RWPE2 (cell line): ENCODE data around the gene KCNK15.

Source experiments
- ATAC-seq: fragments of 200-7000 bp; cut with Tn5 transposase; 3 replicates; pipeline ENCODE4 v1.9.1; 2021; ENCODE audit warnings: low read depth
- DNase-seq: peaks from one replicate; pipeline ENCODE4 v3.0.0-alpha.2; 2020; ENCODE audit warnings: low spot score
- H3K27ac ChIP-seq: fragments of 450-650 bp; 2 replicates; pipeline ENCODE4 v1.5.1; 2017; ENCODE audit warnings: mild to moderate bottlenecking; ENCODE audit not compliant: poor library complexity, severe bottlenecking
- H3K27me3 ChIP-seq: fragments of 250-450 bp; sonication (Bioruptor Pico); 2 replicates; pipeline ENCODE4 v1.5.1; 2021; ENCODE audit warnings: mild to moderate bottlenecking, moderate library complexity; ENCODE audit not compliant: insufficient read depth, poor library complexity, severe bottlenecking
- H3K36me3 ChIP-seq: fragments of 250-450 bp; sonication (Bioruptor Pico); 2 replicates; pipeline ENCODE4 v1.5.1; 2020; ENCODE audit warnings: low read depth, mild to moderate bottlenecking, moderate library complexity
- H3K4me1 ChIP-seq: fragments of 250-450 bp; sonication (Bioruptor Pico); 2 replicates; pipeline ENCODE4 v1.5.1; 2021; ENCODE audit warnings: mild to moderate bottlenecking, moderate library complexity; ENCODE audit not compliant: insufficient read depth, poor library complexity, severe bottlenecking
- H3K4me3 ChIP-seq: fragments of 250-450 bp; sonication (Bioruptor Pico); 2 replicates; pipeline ENCODE4 v1.5.1; 2021; ENCODE audit warnings: mild to moderate bottlenecking, moderate library complexity; ENCODE audit not compliant: severe bottlenecking
- H3K9me3 ChIP-seq: fragments of 250-450 bp; sonication (Bioruptor Pico); 2 replicates; pipeline ENCODE4 v1.5.1; 2021; ENCODE audit warnings: mild to moderate bottlenecking, moderate library complexity; ENCODE audit not compliant: severe bottlenecking
- TF ChIP-seq, protein P1 (sequence below): fragments of 450-650 bp; IDR thresholded peaks from one replicate; pipeline ENCODE4 v1.5.1; 2017; ENCODE audit warnings: mild to moderate bottlenecking, moderate library complexity; ENCODE audit not compliant: poor library complexity, severe bottlenecking

The KCNK15 gene

DNA sequence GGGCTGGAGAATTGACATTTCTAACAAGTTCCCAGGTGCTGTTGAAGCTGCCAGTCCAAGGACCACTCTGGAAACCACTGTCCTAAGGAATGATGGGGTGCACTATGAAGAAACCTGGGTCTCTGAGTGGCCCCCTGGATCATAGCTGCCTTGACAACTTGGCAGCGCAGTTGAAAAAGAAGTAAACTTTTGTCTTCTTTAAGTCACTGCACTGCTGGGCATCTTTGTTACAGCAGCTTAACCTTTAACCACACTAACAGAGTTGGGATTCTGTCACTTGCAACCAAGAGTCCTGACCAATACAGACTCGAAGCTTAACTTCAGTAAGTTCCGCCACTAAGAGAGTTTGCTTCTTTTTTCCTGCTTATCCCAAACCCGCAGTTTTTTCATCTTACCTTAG is 8.5 kb upstream of the KCNK15 start:
- Histone ChIP-seq H3K4me3 (no peak overlapping the region), H3K27me3 (no peaks in the 10 kb centered on the region), H3K9me3 (no peaks in the 10 kb centered on the region), H3K27ac (no peak overlapping the region), H3K36me3 (no peaks in the 10 kb centered on the region), H3K4me1 (peaks cover 10% of the 10 kb centered on the region)
- DNase-seq (no peak), ATAC-seq (no peak)
- TF ChIP-seq, protein P1, sequence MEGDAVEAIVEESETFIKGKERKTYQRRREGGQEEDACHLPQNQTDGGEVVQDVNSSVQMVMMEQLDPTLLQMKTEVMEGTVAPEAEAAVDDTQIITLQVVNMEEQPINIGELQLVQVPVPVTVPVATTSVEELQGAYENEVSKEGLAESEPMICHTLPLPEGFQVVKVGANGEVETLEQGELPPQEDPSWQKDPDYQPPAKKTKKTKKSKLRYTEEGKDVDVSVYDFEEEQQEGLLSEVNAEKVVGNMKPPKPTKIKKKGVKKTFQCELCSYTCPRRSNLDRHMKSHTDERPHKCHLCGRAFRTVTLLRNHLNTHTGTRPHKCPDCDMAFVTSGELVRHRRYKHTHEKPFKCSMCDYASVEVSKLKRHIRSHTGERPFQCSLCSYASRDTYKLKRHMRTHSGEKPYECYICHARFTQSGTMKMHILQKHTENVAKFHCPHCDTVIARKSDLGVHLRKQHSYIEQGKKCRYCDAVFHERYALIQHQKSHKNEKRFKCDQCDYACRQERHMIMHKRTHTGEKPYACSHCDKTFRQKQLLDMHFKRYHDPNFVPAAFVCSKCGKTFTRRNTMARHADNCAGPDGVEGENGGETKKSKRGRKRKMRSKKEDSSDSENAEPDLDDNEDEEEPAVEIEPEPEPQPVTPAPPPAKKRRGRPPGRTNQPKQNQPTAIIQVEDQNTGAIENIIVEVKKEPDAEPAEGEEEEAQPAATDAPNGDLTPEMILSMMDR = no peak

DNA sequence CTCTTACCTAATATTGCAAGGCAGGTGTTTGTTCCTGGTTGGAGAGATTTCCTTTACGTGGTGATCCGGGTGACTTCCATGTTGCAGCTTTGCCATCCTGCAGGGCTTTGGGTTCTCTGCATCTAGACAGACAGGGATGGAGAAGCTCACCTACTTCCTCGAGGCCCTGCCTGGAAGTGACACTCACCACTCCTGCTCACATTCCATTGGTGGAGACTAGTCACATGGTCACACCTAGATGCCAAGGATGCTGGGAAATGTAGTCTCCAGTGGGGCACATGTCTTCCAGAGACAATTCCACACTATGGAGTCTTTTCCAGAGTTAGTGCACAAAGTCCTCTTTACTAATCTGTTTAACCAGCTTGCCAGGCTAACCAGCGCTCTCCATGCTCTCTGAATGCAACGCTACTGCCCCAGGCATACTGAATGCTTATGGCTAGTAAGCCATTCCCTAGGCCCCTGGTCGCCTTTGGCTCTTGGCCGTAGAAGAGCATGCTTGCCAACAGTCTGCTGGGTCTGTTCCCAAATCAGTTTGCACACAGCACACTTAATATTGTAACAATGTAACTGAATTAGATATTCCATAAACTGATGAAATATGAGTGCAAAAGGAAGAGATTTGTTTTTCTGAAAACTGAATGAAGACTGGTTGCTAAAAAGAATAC is 6.7 kb upstream of the KCNK15 start:
- Histone ChIP-seq H3K27ac (no peak overlapping the region), H3K36me3 (no peaks in the 10 kb centered on the region), H3K9me3 (no peaks in the 10 kb centered on the region), H3K27me3 (no peaks in the 10 kb centered on the region), H3K4me1 (peaks cover 4% of the 10 kb centered on the region), H3K4me3 (no peak overlapping the region)
- ATAC-seq (peak; percentile 78), DNase-seq (no peak)
- TF ChIP-seq, protein P1 = no peak

DNA sequence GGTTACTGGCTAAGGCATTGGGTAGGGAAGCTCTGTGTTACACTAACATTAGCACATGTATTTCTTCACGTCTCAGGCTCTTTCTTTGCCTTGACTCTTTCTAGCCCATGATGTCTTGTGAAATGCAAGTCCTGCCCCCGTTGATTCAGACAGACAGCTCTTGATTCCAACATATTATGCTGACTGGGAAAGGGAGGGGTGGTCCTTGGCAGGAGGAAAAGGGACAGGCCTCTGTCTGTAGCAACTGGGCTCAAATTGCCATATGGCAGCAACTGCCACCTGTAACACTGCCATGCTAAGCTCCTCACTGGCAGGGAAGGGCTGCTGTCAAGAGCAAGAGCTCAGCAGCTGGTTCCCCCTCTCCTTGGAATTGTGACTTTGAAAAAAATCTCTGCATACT is 5.7 kb upstream of the KCNK15 start:
- TF ChIP-seq, protein P1 = no peak
- no peak overlapping the region for H3K27ac ChIP-seq
- H3K9me3 ChIP-seq = no peaks in the 10 kb centered on the region
- peaks cover 4% of the 10 kb centered on the region for H3K27me3 ChIP-seq
- peaks cover 4% of the 10 kb centered on the region for H3K4me1 ChIP-seq
- DNase-seq = no peak
- H3K4me3 ChIP-seq = no peak overlapping the region
- H3K36me3 ChIP-seq = no peaks in the 10 kb centered on the region
- no peak for ATAC-seq

DNA sequence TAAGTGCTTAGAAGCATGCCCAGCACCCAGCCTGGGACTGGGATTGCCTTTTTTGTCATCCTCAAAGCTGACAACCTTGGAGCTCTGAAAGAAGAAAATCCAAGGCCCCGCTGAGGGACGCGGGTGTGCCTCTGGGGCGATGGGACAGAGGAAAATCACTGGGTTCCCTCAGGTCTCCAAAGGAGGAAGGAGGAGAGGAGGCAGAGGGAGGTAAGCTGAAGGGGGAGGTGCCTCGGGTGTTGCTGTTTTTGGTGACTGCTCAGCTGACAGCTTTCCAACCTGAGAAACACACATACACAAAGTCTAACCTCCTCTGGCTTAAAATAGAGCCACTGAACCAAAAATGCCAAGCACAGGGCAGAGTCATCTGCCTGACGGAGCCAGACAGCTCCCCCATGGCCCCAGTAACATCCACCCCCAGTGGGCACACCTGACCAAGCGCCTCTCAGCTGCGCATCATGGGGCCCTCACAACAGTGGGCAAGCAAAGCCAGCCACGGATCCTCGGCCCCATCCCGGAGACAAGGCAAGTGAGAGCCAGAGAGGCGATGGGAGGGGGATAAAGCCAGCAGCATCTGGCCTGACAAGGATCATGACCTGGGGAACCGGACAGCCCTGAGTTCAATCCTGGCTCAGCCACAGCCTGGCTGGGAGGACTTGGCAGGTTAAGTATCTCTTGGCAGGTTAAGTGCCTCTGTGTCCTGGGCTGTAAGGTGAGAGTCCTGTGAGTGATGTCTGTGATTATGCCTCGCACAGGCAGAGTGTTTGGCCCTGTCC is 3.2 kb upstream of the KCNK15 start:
- ATAC-seq = no peak
- H3K4me3 ChIP-seq = no peak overlapping the region
- H3K4me1 ChIP-seq = peaks cover 7% of the 10 kb centered on the region
- no peaks in the 10 kb centered on the region for H3K9me3 ChIP-seq
- TF ChIP-seq, protein P1 = no peak
- peaks cover 19% of the 10 kb centered on the region for H3K27me3 ChIP-seq
- DNase-seq = no peak
- H3K36me3 ChIP-seq = no peaks in the 10 kb centered on the region
- H3K27ac ChIP-seq = no peak overlapping the region
